HL-60 (cell line): Measurements from ENCODE around the gene DOCK10.

Experiments used
- DNase-seq, 2 experiments: peaks; one replicate each; pipeline ENCODE4 v3.0.0-alpha.2; 2010 to 2020; ENCODE audit warnings: low read depth in 1 of 2, low spot score in 1 of 2
- H3K27ac ChIP-seq: fragments of 250-450 bp; sonication (Bioruptor Pico); replicated peaks from 2 replicates; pipeline ENCODE4 v1.5.1; 2020; ENCODE audit warnings: mild to moderate bottlenecking, moderate library complexity
- H3K27me3 ChIP-seq: fragments of 250-450 bp; sonication (Bioruptor Pico); 2 replicates; pipeline ENCODE4 v1.5.1; 2021; ENCODE audit warnings: mild to moderate bottlenecking, moderate library complexity; ENCODE audit not compliant: insufficient read depth, poor library complexity, severe bottlenecking
- H3K4me3 ChIP-seq: replicated peaks from 2 replicates; pipeline ENCODE4 v1.5.1; 2011; ENCODE audit warnings: mild to moderate bottlenecking, control low read depth, low read length; ENCODE audit not compliant: insufficient read depth
- CTCF ChIP-seq: IDR thresholded peaks from one replicate; pipeline ENCODE4 v1.5.1; 2011; ENCODE audit warnings: low read length, control low read depth, inconsistent platforms; ENCODE audit not compliant: insufficient read depth
- GABPA ChIP-seq: IDR thresholded peaks from 2 replicates; pipeline ENCODE4 v1.6.1; 2012; ENCODE audit warnings: low read depth
- POLR2AphosphoS5 ChIP-seq: IDR thresholded peaks from 2 replicates; pipeline ENCODE4 v1.6.1; 2012; ENCODE audit warnings: low read depth
- SPI1 ChIP-seq: IDR thresholded peaks from 2 replicates; pipeline ENCODE4 v1.6.1; 2012; ENCODE audit warnings: low read depth, mild to moderate bottlenecking, borderline replicate concordance
- TF ChIP-seq, protein P1 (sequence below): IDR thresholded peaks from 2 replicates; pipeline ENCODE4 v1.6.1; 2012; ENCODE audit warnings: low read depth; ENCODE audit not compliant: insufficient replicate concordance

The DOCK10 gene

GRCh38 chr2:224734949-224735348 is 307.3 kb downstream of the DOCK10 start:
- no peaks in the 10 kb centered on the region for H3K27me3 ChIP-seq
- H3K4me3 ChIP-seq, result no peak overlapping the region
- no peak for TF ChIP-seq GABPA
- peak; percentile 93 for TF ChIP-seq SPI1
- H3K27ac ChIP-seq, result no peak overlapping the region
- peak; percentile 11 to 36 for DNase-seq

DNA sequence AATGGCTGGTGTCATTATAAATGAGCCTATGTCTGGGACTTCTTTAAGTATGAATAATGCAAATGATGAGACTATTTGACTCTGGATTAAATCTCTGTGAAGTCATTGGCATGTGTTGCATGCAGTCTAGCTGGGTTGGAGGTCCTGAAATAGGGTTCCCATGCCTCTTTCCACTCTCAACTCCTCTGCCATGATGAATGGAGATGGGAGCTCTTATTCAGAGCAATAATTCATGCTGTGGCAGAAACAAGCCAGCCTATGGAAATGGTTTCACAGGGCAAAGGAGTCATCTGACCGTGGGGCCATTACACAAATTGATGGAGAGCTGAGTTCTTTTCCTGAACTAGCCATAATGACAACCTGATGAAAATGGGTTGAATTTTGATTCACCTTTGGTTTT is 310.6 kb downstream of the DOCK10 start:
- Histone ChIP-seq H3K27me3 (no peaks in the 10 kb centered on the region), H3K27ac (no peak overlapping the region)
- TF ChIP-seq SPI1, result no peak
- TF ChIP-seq POLR2AphosphoS5, result no peak
- no peak for TF ChIP-seq CTCF

DNA sequence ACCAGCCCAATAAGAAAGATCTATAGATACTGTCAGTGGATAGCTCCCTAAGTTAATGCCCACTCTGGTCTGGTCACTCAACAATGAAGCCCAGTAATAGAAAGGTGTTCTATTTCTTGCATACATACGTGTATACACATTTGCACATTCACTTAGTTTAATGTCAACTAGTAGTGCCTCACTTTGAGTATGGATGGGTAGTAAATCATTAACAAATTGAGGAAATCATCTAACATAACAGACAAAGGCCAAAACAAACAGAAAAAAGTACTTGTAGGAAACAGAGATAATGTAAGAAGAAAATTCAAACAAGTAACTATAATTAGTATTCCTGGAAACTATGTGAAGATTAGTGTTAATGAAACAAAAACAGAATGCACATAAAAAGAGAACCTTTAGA is 312.8 kb downstream of the DOCK10 start:
- H3K4me3 ChIP-seq, result no peak overlapping the region
- TF ChIP-seq, protein P1, sequence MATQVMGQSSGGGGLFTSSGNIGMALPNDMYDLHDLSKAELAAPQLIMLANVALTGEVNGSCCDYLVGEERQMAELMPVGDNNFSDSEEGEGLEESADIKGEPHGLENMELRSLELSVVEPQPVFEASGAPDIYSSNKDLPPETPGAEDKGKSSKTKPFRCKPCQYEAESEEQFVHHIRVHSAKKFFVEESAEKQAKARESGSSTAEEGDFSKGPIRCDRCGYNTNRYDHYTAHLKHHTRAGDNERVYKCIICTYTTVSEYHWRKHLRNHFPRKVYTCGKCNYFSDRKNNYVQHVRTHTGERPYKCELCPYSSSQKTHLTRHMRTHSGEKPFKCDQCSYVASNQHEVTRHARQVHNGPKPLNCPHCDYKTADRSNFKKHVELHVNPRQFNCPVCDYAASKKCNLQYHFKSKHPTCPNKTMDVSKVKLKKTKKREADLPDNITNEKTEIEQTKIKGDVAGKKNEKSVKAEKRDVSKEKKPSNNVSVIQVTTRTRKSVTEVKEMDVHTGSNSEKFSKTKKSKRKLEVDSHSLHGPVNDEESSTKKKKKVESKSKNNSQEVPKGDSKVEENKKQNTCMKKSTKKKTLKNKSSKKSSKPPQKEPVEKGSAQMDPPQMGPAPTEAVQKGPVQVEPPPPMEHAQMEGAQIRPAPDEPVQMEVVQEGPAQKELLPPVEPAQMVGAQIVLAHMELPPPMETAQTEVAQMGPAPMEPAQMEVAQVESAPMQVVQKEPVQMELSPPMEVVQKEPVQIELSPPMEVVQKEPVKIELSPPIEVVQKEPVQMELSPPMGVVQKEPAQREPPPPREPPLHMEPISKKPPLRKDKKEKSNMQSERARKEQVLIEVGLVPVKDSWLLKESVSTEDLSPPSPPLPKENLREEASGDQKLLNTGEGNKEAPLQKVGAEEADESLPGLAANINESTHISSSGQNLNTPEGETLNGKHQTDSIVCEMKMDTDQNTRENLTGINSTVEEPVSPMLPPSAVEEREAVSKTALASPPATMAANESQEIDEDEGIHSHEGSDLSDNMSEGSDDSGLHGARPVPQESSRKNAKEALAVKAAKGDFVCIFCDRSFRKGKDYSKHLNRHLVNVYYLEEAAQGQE, result no peak
- TF ChIP-seq POLR2AphosphoS5 (no peak), SPI1 (no peak), CTCF (no peak), GABPA (no peak)
- DNase-seq, result no peak
- H3K27ac ChIP-seq, result no peak overlapping the region
- H3K27me3 ChIP-seq, result no peaks in the 10 kb centered on the region

More for the DNA sequence above, 310.6 kb downstream of the DOCK10 start:
- H3K4me3 ChIP-seq, result no peak overlapping the region
- DNase-seq, result no peak

GRCh38 chr2:224724331-224724730 is 317.9 kb downstream of the DOCK10 start:
- H3K27me3 ChIP-seq, result no peaks in the 10 kb centered on the region
- TF ChIP-seq CTCF, result no peak
- no peak for TF ChIP-seq SPI1
- TF ChIP-seq, protein P1, result no peak
- no peak for TF ChIP-seq POLR2AphosphoS5
- TF ChIP-seq GABPA, result no peak
- H3K27ac ChIP-seq, result no peak overlapping the region
- H3K4me3 ChIP-seq, result no peak overlapping the region
- DNase-seq, result no peak
